Measurements from ENCODE around the gene TUT1. TPM values are rescaled to one million over a fixed set of nuclear protein-coding genes. Genes with fewer than 3 reads are reported as not detected.
A peak's percentile ranks its signal among the peaks of the same experiment; 100 is the strongest.

The TUT1 gene
- total RNA-seq, 1 experiment from 2014 or later, result 27.2 TPM

GRCh38 chr11:62544581-62545436 is 46.5 kb downstream of the TUT1 start:
- DNase-seq, result no peak
- intact Hi-C loops (cut with micrococcal nuclease; ENCODE audit: unreplicated experiment), result loop anchor here (1.0 to 2.0 kb wide), 3 partner anchors 15 to 48 kb away; no protein-coding TSS in a partner anchor
- CTCF ChIA-PET, result interaction anchor here (0.7 to 4.5 kb wide), 10 partner anchors 9 to 150 kb away, joined by 3 to 79 read pairs (median 15); partner anchors contain the start of gene EEF1G

GRCh38 chr11:62543680-62544444 is 47.5 kb downstream of the TUT1 start:
- DNase-seq, result no peak
- peak overlapping the region; percentile 100 for H3K4me3 Mint-ChIP-seq (ENCODE audit: unreplicated experiment)
- Histone ChIP-seq H3K4me1 (peaks cover 67% of the 10 kb centered on the region), H3K9me3 (no peaks in the 10 kb centered on the region), H3K36me3 (ENCODE audit: control insufficient read depth, insufficient read depth, low read length) (peaks cover 2% of the 10 kb centered on the region), H3K4me3 (ENCODE audit: low read depth, low read length) (peak overlapping the region; percentile 87), H3K27me3 (replicated peaks; ENCODE audit: control insufficient read depth, insufficient read depth, low read length) (no peaks in the 10 kb centered on the region)
- no TSS peak for BruUV-seq (replicated peaks)
- intact Hi-C loops (cut with micrococcal nuclease; ENCODE audit: unreplicated experiment), result loop anchor here (2.0 kb wide), 1 partner anchor 35 kb away; no protein-coding TSS in a partner anchor
- H3K27ac Mint-ChIP-seq (ENCODE audit: unreplicated experiment), result peak overlapping the region; percentile 97
- H3K27me3 Mint-ChIP-seq (ENCODE audit: insufficient read depth, unreplicated experiment), result no peaks in the 10 kb centered on the region
- peaks cover 49% of the 10 kb centered on the region for H3K4me1 Mint-ChIP-seq (ENCODE audit: low read depth, unreplicated experiment)
- peaks cover 58% of the 10 kb centered on the region for H3K36me3 Mint-ChIP-seq (ENCODE audit: insufficient read depth, unreplicated experiment)
- POLR2A ChIA-PET, result interaction anchor here (0.6 to 1.4 kb wide), 3 partner anchors 16 to 64 kb away, joined by 3 to 15 read pairs (median 4); no protein-coding TSS in a partner anchor
- TF ChIP-seq CTCF (IDR thresholded peaks at IDR 0.05; ENCODE audit: insufficient read depth in 1 of 2, low read depth in 1 of 2, low read length in 1 of 2, severe bottlenecking in 1 of 2, unreplicated experiment in 1 of 2), result no peak
- CTCF ChIA-PET, result interaction anchor here (1.0 to 4.5 kb wide), 11 partner anchors 10 to 149 kb away, joined by 3 to 79 read pairs (median 19); partner anchors contain the start of gene EEF1G
- no peaks in the 10 kb centered on the region for H3K9me3 Mint-ChIP-seq (ENCODE audit: unreplicated experiment)

More at GRCh38 chr11:62544581-62545436, 46.5 kb downstream of the TUT1 start:
- Mint-ChIP-seq H3K4me3 (ENCODE audit: unreplicated experiment) (peak overlapping the region; percentile 100), H3K36me3 (ENCODE audit: insufficient read depth, unreplicated experiment) (peaks cover 66% of the 10 kb centered on the region), H3K27me3 (ENCODE audit: insufficient read depth, unreplicated experiment) (no peaks in the 10 kb centered on the region), H3K9me3 (ENCODE audit: unreplicated experiment) (no peaks in the 10 kb centered on the region), H3K4me1 (ENCODE audit: low read depth, unreplicated experiment) (peaks cover 51% of the 10 kb centered on the region), H3K27ac (ENCODE audit: unreplicated experiment) (peak overlapping the region; percentile 97)
- Histone ChIP-seq H3K36me3 (ENCODE audit: control insufficient read depth, insufficient read depth, low read length) (peaks cover 2% of the 10 kb centered on the region; the same call in 1 of the 2 replicates), H3K4me1 (peaks cover 69% of the 10 kb centered on the region), H3K4me3 (ENCODE audit: low read depth, low read length) (peak overlapping the region; percentile 87), H3K27me3 (replicated peaks; ENCODE audit: control insufficient read depth, insufficient read depth, low read length) (no peaks in the 10 kb centered on the region), H3K9me3 (no peaks in the 10 kb centered on the region)
- no peak for TF ChIP-seq CTCF (IDR thresholded peaks at IDR 0.05; ENCODE audit: insufficient read depth in 1 of 2, low read depth in 1 of 2, low read length in 1 of 2, severe bottlenecking in 1 of 2, unreplicated experiment in 1 of 2)
- BruUV-seq (replicated peaks), result no TSS peak
- POLR2A ChIA-PET, result interaction anchor here (0.6 to 1.4 kb wide), 4 partner anchors 9 to 120 kb away, joined by 3 to 11 read pairs (median 3); partner anchors contain the start of genes C11orf98 and EEF1G

Measured in Caco-2 (cell line).